Liver (tissue), 9 donors: Measurements from ENCODE around the gene TULP3. TPM values are rescaled to one million over a fixed set of nuclear protein-coding genes. Genes with fewer than 3 reads are reported as not detected.

Experiments
- DNase-seq: peaks from one replicate; pipeline ENCODE4 v3.0.0-alpha.2; 2017; ENCODE audit warnings: low spot score
- H3K27ac ChIP-seq, 2 donors: one replicate each; pipeline ENCODE4 v1.7.0; 2013; ENCODE audit warnings: inconsistent platforms in 2 of 2, low read length in 2 of 2, control low read depth in 1 of 2, low read depth in 1 of 2, mild to moderate bottlenecking in 1 of 2
- H3K27me3 ChIP-seq, 4 donors: one replicate each; pipeline versions ENCODE4 v1.6.1 to v1.7.0; 2013; ENCODE audit warnings: low read length in 3 of 4, inconsistent platforms in 1 of 4, mild to moderate bottlenecking in 1 of 4, moderate library complexity in 1 of 4; ENCODE audit not compliant: control insufficient read depth in 4 of 4, insufficient read depth in 4 of 4
- H3K36me3 ChIP-seq, 4 donors: one replicate each; pipeline versions ENCODE4 v1.6.1 to v1.7.0; 2013; ENCODE audit warnings: low read length in 3 of 4, mild to moderate bottlenecking in 3 of 4, low read depth in 1 of 4, moderate library complexity in 1 of 4; ENCODE audit not compliant: control insufficient read depth in 4 of 4, insufficient read depth in 3 of 4
- H3K4me1 ChIP-seq, 4 donors: one replicate each; pipeline versions ENCODE4 v1.6.1 to v1.7.0; 2013; ENCODE audit warnings: low read length in 3 of 4, mild to moderate bottlenecking in 3 of 4, moderate library complexity in 1 of 4; ENCODE audit not compliant: control insufficient read depth in 4 of 4, insufficient read depth in 4 of 4
- H3K4me3 ChIP-seq, 3 donors: one replicate each; pipeline versions ENCODE4 v1.6.1 to v1.7.0; 2013; ENCODE audit warnings: low read length in 3 of 3, control low read depth in 1 of 3, low read depth in 1 of 3, mild to moderate bottlenecking in 1 of 3
- H3K9ac ChIP-seq, 2 donors: one replicate each; pipeline ENCODE4 v1.7.0; 2013; ENCODE audit warnings: low read length in 2 of 2, mild to moderate bottlenecking in 2 of 2, moderate library complexity in 2 of 2, control low read depth in 1 of 2, low read depth in 1 of 2
- H3K9me3 ChIP-seq, 4 donors: one replicate each; pipeline versions ENCODE4 v1.6.1 to v1.7.0; 2013; ENCODE audit warnings: low read length in 3 of 4; ENCODE audit not compliant: control insufficient read depth in 4 of 4
- EGR1 ChIP-seq, 2 donors: IDR thresholded peaks; 2 replicates each; pipeline ENCODE4 v1.6.1; 2016 to 2018; ENCODE audit warnings: antibody characterized with exemption in 2 of 2, low read depth in 2 of 2
- FOXA1 ChIP-seq: IDR thresholded peaks from 2 replicates; pipeline ENCODE4 v1.6.1; 2016; ENCODE audit warnings: antibody characterized with exemption
- FOXA2 ChIP-seq: IDR thresholded peaks from 2 replicates; pipeline ENCODE4 v1.6.1; 2016; ENCODE audit warnings: antibody characterized with exemption
- GABPA ChIP-seq, 2 donors: IDR thresholded peaks in 1 of 2; conservative IDR thresholded peaks in 1 of 2; 2 replicates each; pipeline ENCODE4 v1.6.1; 2016; ENCODE audit warnings: antibody characterized with exemption in 2 of 2, mild to moderate bottlenecking in 1 of 2, moderate library complexity in 1 of 2
- HNF4A ChIP-seq, 2 donors: conservative IDR thresholded peaks; 2 replicates each; pipeline ENCODE4 v1.6.1; 2016; ENCODE audit warnings: antibody characterized with exemption in 2 of 2, mild to moderate bottlenecking in 2 of 2
- HNF4G ChIP-seq: IDR thresholded peaks from 2 replicates; pipeline ENCODE4 v1.6.1; 2016; ENCODE audit warnings: antibody characterized with exemption
- JUND ChIP-seq, 2 donors: IDR thresholded peaks; 2 replicates each; pipeline ENCODE4 v1.6.1; 2016; ENCODE audit warnings: antibody characterized with exemption in 2 of 2
- NR2F2 ChIP-seq: IDR thresholded peaks from 2 replicates; pipeline ENCODE4 v1.6.1; 2016; ENCODE audit warnings: antibody characterized with exemption
- RAD21 ChIP-seq, 2 donors: IDR thresholded peaks; 2 replicates each; pipeline ENCODE4 v1.6.1; 2016; ENCODE audit warnings: antibody characterized with exemption in 2 of 2, mild to moderate bottlenecking in 2 of 2
- RXRA ChIP-seq, 2 donors: IDR thresholded peaks; 2 replicates each; pipeline ENCODE4 v1.6.1; 2017 to 2018; ENCODE audit warnings: antibody characterized with exemption in 2 of 2, mild to moderate bottlenecking in 1 of 2
- SP1 ChIP-seq: IDR thresholded peaks from 2 replicates; pipeline ENCODE4 v1.6.1; 2018; ENCODE audit warnings: antibody characterized with exemption, mild to moderate bottlenecking
- TAF1 ChIP-seq: conservative IDR thresholded peaks from 2 replicates; pipeline ENCODE4 v1.6.1; 2016; ENCODE audit warnings: antibody characterized with exemption, mild to moderate bottlenecking
- YY1 ChIP-seq: IDR thresholded peaks from 2 replicates; pipeline ENCODE4 v1.6.1; 2016; ENCODE audit warnings: antibody characterized with exemption, mild to moderate bottlenecking
- WGBS: extraction: QIAGEN DNeasy Blood & Tissue Kit; methylation state at CpG from one replicate; pipeline ENCODE4 v1.1.7; 2013; 5-methylcytosine and 5-hydroxymethylcytosine counted together
- polyA plus RNA-seq, 2 donors: library from polyadenylated mRNA; stranded (reverse) in 1 of 2; unstranded in 1 of 2; fragments of 200-250 nt in 1 of 2; fragments of >200 nt in 1 of 2; fragmentation: Nextera tagmentation in 1 of 2; extraction: Ambion mirVana in 1 of 2; gene quantifications; one replicate each; pipeline versions ENCODE4 v1.2.1 to v1.2.3, GENCODE V29; 2013 to 2015
- total RNA-seq, 2 donors: library from RNA; depleted of rRNA; stranded (reverse); fragments of >200 nt; gene quantifications; one replicate each; pipeline ENCODE4 v1.2.3, GENCODE V29; 2014
- TF ChIP-seq, protein P1 (sequence below): IDR thresholded peaks from 2 replicates; pipeline ENCODE4 v1.6.1; 2016; ENCODE audit warnings: antibody characterized with exemption
- TF ChIP-seq, protein P2 (sequence below): IDR thresholded peaks from 2 replicates; pipeline ENCODE4 v1.6.1; 2016; ENCODE audit warnings: antibody characterized with exemption, mild to moderate bottlenecking
- TF ChIP-seq, protein P3 (sequence below): IDR thresholded peaks from 2 replicates; pipeline ENCODE4 v1.6.1; 2016; ENCODE audit warnings: antibody characterized with exemption
- TF ChIP-seq, protein P4 (sequence below): fragments of 150-350 bp; IDR thresholded peaks from 2 replicates; pipeline ENCODE4 v1.5.1; 2017; ENCODE audit warnings: improper control_type of control experiment, low read depth, low read length; ENCODE audit not compliant: missing input control
- TF ChIP-seq, protein P5 (sequence below): IDR thresholded peaks from 2 replicates; pipeline ENCODE4 v1.6.1; 2016; ENCODE audit warnings: antibody characterized with exemption
- donor health status: healthy.
- donor health status: healthy.
- donor health status: healthy.
- donor health status: healthy.
- donor health status: healthy.

TULP3 gene
- total and polyA plus RNA-seq, 4 donors = 3.2 to 4.8 (median 3.7) TPM

DNA sequence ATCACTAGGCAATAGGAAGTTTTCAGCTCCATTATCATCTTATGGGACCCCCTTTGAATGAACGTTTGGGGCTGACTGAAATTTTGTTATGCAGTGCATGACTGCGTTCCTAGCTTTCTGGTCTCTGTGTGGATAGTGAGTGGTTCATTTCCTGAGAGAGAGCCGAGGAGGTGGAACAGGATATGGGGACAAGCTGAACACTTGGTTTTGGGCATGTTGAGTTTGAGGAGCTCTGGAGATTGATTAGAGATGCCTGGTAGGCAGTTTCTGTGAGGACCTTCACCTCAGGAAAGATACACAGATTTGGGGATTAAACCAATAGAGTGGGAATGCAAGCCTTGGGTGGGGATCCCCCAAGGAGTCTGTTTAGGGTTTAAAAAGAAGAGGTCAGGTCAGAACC lies 96.2 kb downstream of the TULP3 start:
- TF ChIP-seq EGR1 (IDR thresholded peaks at IDR 0.05; ENCODE audit: low read depth in 2 of 2) (no peak), FOXA1 (no peak), HNF4G (no peak), SP1 (no peak), NR2F2 (no peak), YY1 (no peak), FOXA2 (no peak), GABPA (IDR thresholded peaks at IDR 0.05 in 1 of 2, conservative IDR thresholded peaks at IDR 0.05 in 1 of 2) (no peak), RAD21 (IDR thresholded peaks at IDR 0.05) (no peak), RXRA (IDR thresholded peaks at IDR 0.05) (no peak), HNF4A (conservative IDR thresholded peaks at IDR 0.05) (no peak), JUND (IDR thresholded peaks at IDR 0.05) (no peak)
- TF ChIP-seq, protein P1, sequence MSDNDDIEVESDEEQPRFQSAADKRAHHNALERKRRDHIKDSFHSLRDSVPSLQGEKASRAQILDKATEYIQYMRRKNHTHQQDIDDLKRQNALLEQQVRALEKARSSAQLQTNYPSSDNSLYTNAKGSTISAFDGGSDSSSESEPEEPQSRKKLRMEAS = no peak
- TF ChIP-seq, protein P2, sequence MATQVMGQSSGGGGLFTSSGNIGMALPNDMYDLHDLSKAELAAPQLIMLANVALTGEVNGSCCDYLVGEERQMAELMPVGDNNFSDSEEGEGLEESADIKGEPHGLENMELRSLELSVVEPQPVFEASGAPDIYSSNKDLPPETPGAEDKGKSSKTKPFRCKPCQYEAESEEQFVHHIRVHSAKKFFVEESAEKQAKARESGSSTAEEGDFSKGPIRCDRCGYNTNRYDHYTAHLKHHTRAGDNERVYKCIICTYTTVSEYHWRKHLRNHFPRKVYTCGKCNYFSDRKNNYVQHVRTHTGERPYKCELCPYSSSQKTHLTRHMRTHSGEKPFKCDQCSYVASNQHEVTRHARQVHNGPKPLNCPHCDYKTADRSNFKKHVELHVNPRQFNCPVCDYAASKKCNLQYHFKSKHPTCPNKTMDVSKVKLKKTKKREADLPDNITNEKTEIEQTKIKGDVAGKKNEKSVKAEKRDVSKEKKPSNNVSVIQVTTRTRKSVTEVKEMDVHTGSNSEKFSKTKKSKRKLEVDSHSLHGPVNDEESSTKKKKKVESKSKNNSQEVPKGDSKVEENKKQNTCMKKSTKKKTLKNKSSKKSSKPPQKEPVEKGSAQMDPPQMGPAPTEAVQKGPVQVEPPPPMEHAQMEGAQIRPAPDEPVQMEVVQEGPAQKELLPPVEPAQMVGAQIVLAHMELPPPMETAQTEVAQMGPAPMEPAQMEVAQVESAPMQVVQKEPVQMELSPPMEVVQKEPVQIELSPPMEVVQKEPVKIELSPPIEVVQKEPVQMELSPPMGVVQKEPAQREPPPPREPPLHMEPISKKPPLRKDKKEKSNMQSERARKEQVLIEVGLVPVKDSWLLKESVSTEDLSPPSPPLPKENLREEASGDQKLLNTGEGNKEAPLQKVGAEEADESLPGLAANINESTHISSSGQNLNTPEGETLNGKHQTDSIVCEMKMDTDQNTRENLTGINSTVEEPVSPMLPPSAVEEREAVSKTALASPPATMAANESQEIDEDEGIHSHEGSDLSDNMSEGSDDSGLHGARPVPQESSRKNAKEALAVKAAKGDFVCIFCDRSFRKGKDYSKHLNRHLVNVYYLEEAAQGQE = no peak
- TF ChIP-seq, protein P3, sequence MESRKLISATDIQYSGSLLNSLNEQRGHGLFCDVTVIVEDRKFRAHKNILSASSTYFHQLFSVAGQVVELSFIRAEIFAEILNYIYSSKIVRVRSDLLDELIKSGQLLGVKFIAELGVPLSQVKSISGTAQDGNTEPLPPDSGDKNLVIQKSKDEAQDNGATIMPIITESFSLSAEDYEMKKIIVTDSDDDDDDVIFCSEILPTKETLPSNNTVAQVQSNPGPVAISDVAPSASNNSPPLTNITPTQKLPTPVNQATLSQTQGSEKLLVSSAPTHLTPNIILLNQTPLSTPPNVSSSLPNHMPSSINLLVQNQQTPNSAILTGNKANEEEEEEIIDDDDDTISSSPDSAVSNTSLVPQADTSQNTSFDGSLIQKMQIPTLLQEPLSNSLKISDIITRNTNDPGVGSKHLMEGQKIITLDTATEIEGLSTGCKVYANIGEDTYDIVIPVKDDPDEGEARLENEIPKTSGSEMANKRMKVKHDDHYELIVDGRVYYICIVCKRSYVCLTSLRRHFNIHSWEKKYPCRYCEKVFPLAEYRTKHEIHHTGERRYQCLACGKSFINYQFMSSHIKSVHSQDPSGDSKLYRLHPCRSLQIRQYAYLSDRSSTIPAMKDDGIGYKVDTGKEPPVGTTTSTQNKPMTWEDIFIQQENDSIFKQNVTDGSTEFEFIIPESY = no peak
- TF ChIP-seq, protein P4, sequence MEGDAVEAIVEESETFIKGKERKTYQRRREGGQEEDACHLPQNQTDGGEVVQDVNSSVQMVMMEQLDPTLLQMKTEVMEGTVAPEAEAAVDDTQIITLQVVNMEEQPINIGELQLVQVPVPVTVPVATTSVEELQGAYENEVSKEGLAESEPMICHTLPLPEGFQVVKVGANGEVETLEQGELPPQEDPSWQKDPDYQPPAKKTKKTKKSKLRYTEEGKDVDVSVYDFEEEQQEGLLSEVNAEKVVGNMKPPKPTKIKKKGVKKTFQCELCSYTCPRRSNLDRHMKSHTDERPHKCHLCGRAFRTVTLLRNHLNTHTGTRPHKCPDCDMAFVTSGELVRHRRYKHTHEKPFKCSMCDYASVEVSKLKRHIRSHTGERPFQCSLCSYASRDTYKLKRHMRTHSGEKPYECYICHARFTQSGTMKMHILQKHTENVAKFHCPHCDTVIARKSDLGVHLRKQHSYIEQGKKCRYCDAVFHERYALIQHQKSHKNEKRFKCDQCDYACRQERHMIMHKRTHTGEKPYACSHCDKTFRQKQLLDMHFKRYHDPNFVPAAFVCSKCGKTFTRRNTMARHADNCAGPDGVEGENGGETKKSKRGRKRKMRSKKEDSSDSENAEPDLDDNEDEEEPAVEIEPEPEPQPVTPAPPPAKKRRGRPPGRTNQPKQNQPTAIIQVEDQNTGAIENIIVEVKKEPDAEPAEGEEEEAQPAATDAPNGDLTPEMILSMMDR = no peak
- TF ChIP-seq, protein P5, sequence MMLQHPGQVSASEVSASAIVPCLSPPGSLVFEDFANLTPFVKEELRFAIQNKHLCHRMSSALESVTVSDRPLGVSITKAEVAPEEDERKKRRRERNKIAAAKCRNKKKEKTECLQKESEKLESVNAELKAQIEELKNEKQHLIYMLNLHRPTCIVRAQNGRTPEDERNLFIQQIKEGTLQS = no peak

DNA sequence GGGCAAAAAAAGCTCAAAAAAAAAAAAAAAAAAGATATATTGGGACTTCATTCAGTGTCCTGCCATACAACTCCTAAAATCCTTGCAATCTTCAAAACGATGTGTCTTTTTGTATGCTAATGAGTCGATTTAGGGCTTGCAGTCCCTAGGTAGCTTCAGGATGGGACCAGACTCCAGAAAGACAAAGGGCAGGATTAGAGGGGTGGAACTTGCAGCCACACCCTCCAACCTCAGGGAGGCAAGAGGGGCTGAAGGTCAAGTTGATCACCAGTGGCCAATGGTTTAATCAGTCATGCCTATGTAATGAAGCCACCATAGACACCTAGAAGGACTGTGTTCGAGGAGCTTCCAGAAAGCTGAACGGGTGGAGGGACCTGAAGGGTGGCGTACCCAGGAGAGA lies 97.8 kb downstream of the TULP3 start:
- 93% methylated on average over 5 of the region's 5 CpGs for WGBS
- TF ChIP-seq NR2F2 (no peak), RAD21 (IDR thresholded peaks at IDR 0.05) (no peak), GABPA (IDR thresholded peaks at IDR 0.05 in 1 of 2, conservative IDR thresholded peaks at IDR 0.05 in 1 of 2) (no peak), FOXA1 (no peak), FOXA2 (no peak), HNF4A (conservative IDR thresholded peaks at IDR 0.05) (no peak), JUND (IDR thresholded peaks at IDR 0.05) (no peak), TAF1 (no peak), SP1 (no peak), EGR1 (IDR thresholded peaks at IDR 0.05; ENCODE audit: low read depth in 2 of 2) (no peak), HNF4G (no peak), RXRA (IDR thresholded peaks at IDR 0.05) (no peak), YY1 (no peak)
- TF ChIP-seq, protein P3 = no peak
- TF ChIP-seq, protein P1 = no peak
- TF ChIP-seq, protein P5 = no peak
- TF ChIP-seq, protein P4 = no peak

More for the DNA sequence above, 96.2 kb downstream of the TULP3 start:
- H3K4me3 ChIP-seq = no peak overlapping the region
- no peaks in the 10 kb centered on the region for H3K9me3 ChIP-seq
- no peak overlapping the region for H3K27ac ChIP-seq
- DNase-seq = no peak
- no peaks in the 10 kb centered on the region for H3K27me3 ChIP-seq
- WGBS = 76% methylated on average over 3 of the region's 3 CpGs
- H3K9ac ChIP-seq = no peak overlapping the region
- no peaks in the 10 kb centered on the region for H3K4me1 ChIP-seq
- no peaks in the 10 kb centered on the region for H3K36me3 ChIP-seq

More for the DNA sequence above, 97.8 kb downstream of the TULP3 start:
- Histone ChIP-seq H3K4me3 (no peak overlapping the region), H3K4me1 (no peaks in the 10 kb centered on the region), H3K9me3 (no peaks in the 10 kb centered on the region), H3K36me3 (no peaks in the 10 kb centered on the region), H3K27ac (no peak overlapping the region), H3K27me3 (no peaks in the 10 kb centered on the region), H3K9ac (no peak overlapping the region)
- DNase-seq = no peak
